Esophagus muscularis mucosa (tissue), 4 donors: ENCODE measurements around the gene CELF2. TPM values are rescaled to one million over a fixed set of nuclear protein-coding genes. Genes with fewer than 3 reads are reported as not detected.

Experiments used
- DNase-seq: peaks from one replicate; pipeline ENCODE4 v3.0.0-alpha.2; 2017; ENCODE audit errors: extremely low spot score
- H3K27ac ChIP-seq, 4 donors: fragments of 200-600 bp; sonication (generic); replicated peaks in 1 of 4; 1 replicate in 3 of 4; 2 replicates in 1 of 4; pipeline ENCODE4 v1.5.1; 2016 to 2019; ENCODE audit warnings: mild to moderate bottlenecking in 1 of 4
- H3K27me3 ChIP-seq, 4 donors: fragments of 200-600 bp; sonication (generic); one replicate each; pipeline versions ENCODE4 v1.5.1 to v1.6.0; 2016 to 2019
- H3K36me3 ChIP-seq, 4 donors: fragments of 200-600 bp; sonication (generic); one replicate each; pipeline ENCODE4 v1.5.1; 2016 to 2019
- H3K4me1 ChIP-seq, 4 donors: fragments of 200-600 bp; sonication (generic); one replicate each; pipeline ENCODE4 v1.5.1; 2016 to 2019
- H3K4me3 ChIP-seq, 4 donors: fragments of 200-600 bp; sonication (generic); 1 replicate in 2 of 4; 2 replicates in 2 of 4; pipeline ENCODE4 v1.5.1; 2016 to 2019; ENCODE audit warnings: mild to moderate bottlenecking in 4 of 4, moderate library complexity in 1 of 4
- H3K9me3 ChIP-seq, 4 donors: fragments of 200-600 bp; sonication (generic); 1 replicate in 3 of 4; 2 replicates in 1 of 4; pipeline ENCODE4 v1.5.1; 2016 to 2019
- CTCF ChIP-seq, 3 experiments: fragments of 200-600 bp in 2 of 3; fragments of 450-650 bp in 1 of 3; sonication (generic) in 2 of 3; IDR thresholded peaks; one replicate each; pipeline ENCODE4 v1.5.1; 2017 to 2019; ENCODE audit warnings: antibody characterized with exemption in 3 of 3, mild to moderate bottlenecking in 2 of 3, moderate library complexity in 1 of 3
- EP300 ChIP-seq: sonication (generic); formaldehyde crosslinking; IDR thresholded peaks from one replicate; pipeline ENCODE4 v1.6.1; 2017; ENCODE audit warnings: antibody characterized with exemption
- POLR2A ChIP-seq: fragments of 450-650 bp; IDR thresholded peaks from one replicate; pipeline ENCODE4 v1.6.1; 2017; ENCODE audit warnings: antibody characterized with exemption, moderate library complexity, mild to moderate bottlenecking, low read depth
- POLR2AphosphoS5 ChIP-seq, 2 donors: sonication (generic); formaldehyde crosslinking; IDR thresholded peaks; one replicate each; pipeline ENCODE4 v1.6.1; 2017; ENCODE audit warnings: antibody characterized with exemption in 2 of 2
- WGBS: methylation state at CpG from one replicate; pipeline ENCODE4 v1.1.5; 2018; 5-methylcytosine and 5-hydroxymethylcytosine counted together
- intact Hi-C: fragments of 100-400 bp; cut with DNase I; formaldehyde crosslinking; loops from one replicate; pipeline ENCODE4 v1.15.1; 2023
- total RNA-seq, 4 donors: library from RNA; depleted of rRNA; stranded (reverse); fragments of >200 nt; gene quantifications; one replicate each; pipeline versions ENCODE4 v1.1.0 to v1.2.1, GENCODE V29; 2016

The CELF2 gene
- total RNA-seq, 4 donors from 2014 or later = 81.8 to 128 (median 104) TPM

- TF ChIP-seq CTCF (IDR thresholded peaks at IDR 0.05) (no peak), POLR2A (no peak), POLR2AphosphoS5 (IDR thresholded peaks at IDR 0.05) (no peak), EP300 (no peak)
- Histone ChIP-seq H3K4me3 (no peak overlapping the region), H3K9me3 (no peaks in the 10 kb centered on the region), H3K27me3 (no peaks in the 10 kb centered on the region), H3K36me3 (no peaks in the 10 kb centered on the region), H3K4me1 (peaks cover 28 to 52% (median 39%) of the 10 kb centered on the region in 4 donors), H3K27ac (no peak overlapping the region)
- intact Hi-C loops = no loop called here
- DNase-seq = peak; percentile 45
- 100% methylated on average over 1 of the region's 1 CpG for WGBS
Observed at GRCh38 chr10:11024596-11024995, 6.9 kb downstream of the CELF2 start.

GRCh38 chr10:11025978-11026377, 8.3 kb downstream of the CELF2 start:
- no peaks in the 10 kb centered on the region for H3K27me3 ChIP-seq
- H3K27ac ChIP-seq = no peak overlapping the region
- DNase-seq = peak; percentile 82
- no peaks in the 10 kb centered on the region for H3K9me3 ChIP-seq
- peaks cover 20 to 48% (median 33%) of the 10 kb centered on the region in 4 donors for H3K4me1 ChIP-seq
- WGBS = 83% methylated on average over 7 of the region's 7 CpGs
- no peaks in the 10 kb centered on the region for H3K36me3 ChIP-seq
- intact Hi-C loops = no loop called here
- H3K4me3 ChIP-seq = no peak overlapping the region
- TF ChIP-seq CTCF (IDR thresholded peaks at IDR 0.05) (no peak), POLR2AphosphoS5 (IDR thresholded peaks at IDR 0.05) (no peak), POLR2A (no peak), EP300 (no peak)

DNA sequence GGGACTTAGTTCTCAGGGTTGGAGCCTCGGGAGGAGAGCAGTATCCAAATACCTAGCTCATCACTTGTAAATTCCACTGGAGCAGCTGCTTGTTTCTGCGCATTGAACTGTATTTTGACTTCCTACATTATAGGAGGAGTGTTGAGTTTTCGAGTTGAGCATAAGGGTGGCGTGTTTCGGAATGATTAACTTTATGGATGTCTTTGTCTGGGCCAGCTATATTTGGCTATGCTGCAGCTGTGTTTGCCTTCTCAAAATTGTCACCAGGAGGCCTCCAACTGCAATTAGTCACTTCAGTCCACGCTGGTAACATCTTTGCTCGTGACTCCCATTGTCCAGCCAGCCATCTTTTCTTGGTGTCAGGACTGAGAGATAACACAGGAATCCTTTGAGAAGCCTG, 9.1 kb downstream of the CELF2 start:
- H3K4me1 ChIP-seq = peaks cover 20 to 42% (median 29%) of the 10 kb centered on the region in 4 donors
- peak; percentile 86 for DNase-seq
- no peaks in the 10 kb centered on the region for H3K36me3 ChIP-seq
- no peaks in the 10 kb centered on the region for H3K9me3 ChIP-seq
- no peak overlapping the region for H3K4me3 ChIP-seq
- no peak overlapping the region for H3K27ac ChIP-seq
- 80% methylated on average over 7 of the region's 7 CpGs for WGBS
- H3K27me3 ChIP-seq = no peaks in the 10 kb centered on the region
- intact Hi-C loops = no loop called here
- TF ChIP-seq POLR2AphosphoS5 (IDR thresholded peaks at IDR 0.05) = no peak
- TF ChIP-seq CTCF (IDR thresholded peaks at IDR 0.05) = no peak
- TF ChIP-seq POLR2A = no peak
- no peak for TF ChIP-seq EP300

DNA sequence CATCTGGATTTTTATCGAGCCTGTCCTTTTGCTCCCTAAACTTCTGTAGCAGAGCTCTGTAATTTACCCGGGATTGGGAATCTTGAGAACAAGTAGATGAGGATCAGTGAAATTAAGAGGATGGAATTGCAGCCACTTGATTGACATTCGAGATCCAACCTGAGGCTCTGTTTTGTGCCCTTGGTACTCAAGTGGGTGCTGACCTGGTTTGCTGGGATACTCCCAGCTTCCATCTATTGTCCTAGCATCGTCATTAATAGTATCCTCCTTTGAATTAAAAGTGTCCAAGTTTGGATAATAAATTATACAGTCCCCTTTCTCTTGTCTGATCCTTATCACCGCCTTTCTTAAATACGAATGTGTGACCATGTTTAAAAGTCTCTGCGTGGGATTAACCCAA, 17.1 kb downstream of the CELF2 start:
- Histone ChIP-seq H3K27me3 (no peaks in the 10 kb centered on the region), H3K27ac (peak overlapping the region in 3 of 4 donors; percentile 11 to 50 (median 42)), H3K4me1 (peaks cover 35 to 52% (median 44%) of the 10 kb centered on the region in 4 donors), H3K9me3 (no peaks in the 10 kb centered on the region), H3K4me3 (no peak overlapping the region), H3K36me3 (no peaks in the 10 kb centered on the region)
- DNase-seq = no peak
- 71% methylated on average over 7 of the region's 7 CpGs for WGBS
- TF ChIP-seq EP300 = no peak
- no peak for TF ChIP-seq CTCF (IDR thresholded peaks at IDR 0.05)
- TF ChIP-seq POLR2AphosphoS5 (IDR thresholded peaks at IDR 0.05) = no peak
- no peak for TF ChIP-seq POLR2A
- intact Hi-C loops = no loop called here
